Upper lobe of left lung (tissue), 4 donors: ENCODE data around the gene MAP3K10.

ENCODE experiments used
- POLR2A ChIP-seq, 4 donors: fragments of 450-650 bp; IDR thresholded peaks; one replicate each; pipeline ENCODE4 v1.5.1; 2016 to 2017; ENCODE audit warnings: antibody characterized with exemption in 4 of 4, mild to moderate bottlenecking in 2 of 4
- TF ChIP-seq, protein P1 (sequence below), 6 experiments: fragments of 450-650 bp in 4 of 6; fragments of 200-600 bp in 2 of 6; sonication (generic) in 2 of 6; IDR thresholded peaks; one replicate each; pipeline ENCODE4 v1.5.1; 2016 to 2019; ENCODE audit warnings: antibody characterized with exemption in 6 of 6

GRCh38 chr19:40177286-40178070 lies 13.7 kb upstream of the MAP3K10 start:
- TF ChIP-seq POLR2A (IDR thresholded peaks at IDR 0.05): no peak
- TF ChIP-seq, protein P1, sequence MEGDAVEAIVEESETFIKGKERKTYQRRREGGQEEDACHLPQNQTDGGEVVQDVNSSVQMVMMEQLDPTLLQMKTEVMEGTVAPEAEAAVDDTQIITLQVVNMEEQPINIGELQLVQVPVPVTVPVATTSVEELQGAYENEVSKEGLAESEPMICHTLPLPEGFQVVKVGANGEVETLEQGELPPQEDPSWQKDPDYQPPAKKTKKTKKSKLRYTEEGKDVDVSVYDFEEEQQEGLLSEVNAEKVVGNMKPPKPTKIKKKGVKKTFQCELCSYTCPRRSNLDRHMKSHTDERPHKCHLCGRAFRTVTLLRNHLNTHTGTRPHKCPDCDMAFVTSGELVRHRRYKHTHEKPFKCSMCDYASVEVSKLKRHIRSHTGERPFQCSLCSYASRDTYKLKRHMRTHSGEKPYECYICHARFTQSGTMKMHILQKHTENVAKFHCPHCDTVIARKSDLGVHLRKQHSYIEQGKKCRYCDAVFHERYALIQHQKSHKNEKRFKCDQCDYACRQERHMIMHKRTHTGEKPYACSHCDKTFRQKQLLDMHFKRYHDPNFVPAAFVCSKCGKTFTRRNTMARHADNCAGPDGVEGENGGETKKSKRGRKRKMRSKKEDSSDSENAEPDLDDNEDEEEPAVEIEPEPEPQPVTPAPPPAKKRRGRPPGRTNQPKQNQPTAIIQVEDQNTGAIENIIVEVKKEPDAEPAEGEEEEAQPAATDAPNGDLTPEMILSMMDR (IDR thresholded peaks at IDR 0.05): no peak
